ENCODE results near the gene CMTR2.

The CMTR2 gene

DNA sequence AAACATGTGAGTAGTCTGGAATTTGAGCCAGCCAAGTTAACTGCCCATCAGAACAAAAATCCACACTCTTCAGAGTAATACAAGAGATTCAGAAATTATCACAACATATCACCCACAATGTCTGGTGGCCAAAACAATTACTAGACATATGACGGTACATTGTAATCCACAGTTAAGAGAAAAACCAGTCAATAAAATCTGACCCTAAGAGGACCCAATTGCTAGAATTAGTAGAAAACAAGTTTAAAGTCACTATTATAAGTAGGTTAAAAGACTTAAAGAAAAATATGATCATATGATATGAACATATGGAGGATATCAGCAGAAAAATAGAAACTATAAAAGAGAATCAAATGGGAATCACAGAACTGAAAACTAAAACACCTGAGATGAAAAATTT is 15.8 kb downstream of the CMTR2 start:
- no peak overlapping the region for H2BK5ac ChIP-seq (ENCODE audit: low read length)
- WGBS (ENCODE audit: extremely low coverage, insufficient coverage, low lambda C conversion rate), result no CpG with 5 or more reads among the region's 1 CpG

DNA sequence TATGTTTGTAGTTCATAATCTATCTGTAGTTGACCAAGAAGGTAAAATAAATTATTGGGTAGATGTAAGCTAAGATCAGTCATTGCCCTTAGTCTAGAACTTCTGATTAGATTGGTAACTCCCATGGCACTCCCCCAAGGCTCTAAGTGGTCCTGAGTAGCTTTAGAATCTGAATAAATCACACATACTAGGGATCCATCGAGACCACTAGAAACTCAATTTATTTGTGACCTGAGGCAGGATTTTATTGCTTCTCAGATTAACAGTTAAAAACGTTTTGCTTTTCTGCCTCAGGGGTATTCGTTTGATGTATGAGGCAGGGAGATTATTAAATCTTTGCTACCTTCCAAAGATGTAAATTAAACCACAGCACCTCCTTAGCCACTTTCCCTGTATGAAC is 24.9 kb downstream of the CMTR2 start:
- H2AK5ac ChIP-seq (ENCODE audit: low read length), result no peak overlapping the region

More for the DNA sequence above, 15.8 kb downstream of the CMTR2 start:
- Histone ChIP-seq H3K18ac (ENCODE audit: low read length) (no peak overlapping the region), H3K23ac (ENCODE audit: low read length) (no peak overlapping the region), H3K27ac (ENCODE audit: low read depth, low read length) (no peak overlapping the region), H3K9ac (ENCODE audit: low read length) (no peak overlapping the region), H3K79me2 (ENCODE audit: control insufficient read depth, insufficient read depth, low read length) (no peaks in the 10 kb centered on the region), H4K8ac (ENCODE audit: low read depth, low read length) (no peak overlapping the region), H2BK120ac (ENCODE audit: low read depth, low read length) (no peak overlapping the region), H3K4me2 (ENCODE audit: low read length) (no peak overlapping the region), H3K4me3 (ENCODE audit: low read length) (no peak overlapping the region), H3K36me3 (ENCODE audit: control insufficient read depth, insufficient read depth, low read length) (no peaks in the 10 kb centered on the region), H2AK5ac (ENCODE audit: low read length) (no peak overlapping the region), H3K56ac (ENCODE audit: low read length) (no peak overlapping the region), H3K4me1 (ENCODE audit: control insufficient read depth, low read depth, low read length) (no peaks in the 10 kb centered on the region), H3K79me1 (ENCODE audit: low read length) (no peaks in the 10 kb centered on the region), H2BK15ac (replicated peaks; ENCODE audit: low read depth) (no peak overlapping the region), H3K4ac (ENCODE audit: low read depth, low read length) (no peak overlapping the region), H3K27me3 (ENCODE audit: insufficient read depth, low read length, poor library complexity) (no peaks in the 10 kb centered on the region), H4K5ac (ENCODE audit: low read length) (no peak overlapping the region)
- DNase-seq, result no peak

DNA sequence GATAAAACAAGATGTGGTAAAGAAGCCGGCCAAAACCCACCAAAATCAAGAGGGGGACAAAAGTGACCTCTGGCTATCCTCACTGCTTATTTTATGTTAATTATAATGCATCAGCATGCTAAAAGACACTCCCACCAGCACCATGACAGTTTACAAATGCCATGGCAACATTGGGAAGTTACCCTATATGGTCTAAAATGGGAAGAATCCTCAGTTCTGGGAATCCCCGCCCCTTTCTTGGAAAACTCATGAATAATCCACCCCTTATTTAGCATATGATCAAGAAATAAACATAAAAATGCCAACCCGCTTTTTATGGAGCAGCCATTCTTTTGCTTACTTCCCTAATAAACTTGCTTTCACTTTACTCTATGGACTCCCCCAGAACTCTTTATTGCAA is 25.6 kb downstream of the CMTR2 start:
- H3K23ac ChIP-seq (ENCODE audit: low read length), result no peak overlapping the region
- H3K27ac ChIP-seq (ENCODE audit: low read depth, low read length), result no peak overlapping the region
- H3K9ac ChIP-seq (ENCODE audit: low read length), result no peak overlapping the region
- no peaks in the 10 kb centered on the region for H3K79me1 ChIP-seq (ENCODE audit: low read length)
- no CpG with 5 or more reads among the region's 3 CpGs for WGBS (ENCODE audit: extremely low coverage, insufficient coverage, low lambda C conversion rate)
- H2BK120ac ChIP-seq (ENCODE audit: low read depth, low read length), result no peak overlapping the region
- H3K4me1 ChIP-seq (ENCODE audit: control insufficient read depth, low read depth, low read length), result no peaks in the 10 kb centered on the region
- no peaks in the 10 kb centered on the region for H3K36me3 ChIP-seq (ENCODE audit: control insufficient read depth, insufficient read depth, low read length)
- no peak overlapping the region for H2BK5ac ChIP-seq (ENCODE audit: low read length)
- H4K8ac ChIP-seq (ENCODE audit: low read depth, low read length), result no peak overlapping the region
- no peak for DNase-seq
- H4K5ac ChIP-seq (ENCODE audit: low read length), result no peak overlapping the region
- H3K79me2 ChIP-seq (ENCODE audit: control insufficient read depth, insufficient read depth, low read length), result no peaks in the 10 kb centered on the region
- H3K18ac ChIP-seq (ENCODE audit: low read length), result no peak overlapping the region
- H2AK5ac ChIP-seq (ENCODE audit: low read length), result no peak overlapping the region
- no peak overlapping the region for H3K56ac ChIP-seq (ENCODE audit: low read length)
- H3K4me3 ChIP-seq (ENCODE audit: low read length), result no peak overlapping the region
- H3K4ac ChIP-seq (ENCODE audit: low read depth, low read length), result no peak overlapping the region
- no peak overlapping the region for H3K4me2 ChIP-seq (ENCODE audit: low read length)
- no peaks in the 10 kb centered on the region for H3K27me3 ChIP-seq (ENCODE audit: insufficient read depth, low read length, poor library complexity)
- H2BK15ac ChIP-seq (replicated peaks; ENCODE audit: low read depth), result no peak overlapping the region

More for the DNA sequence above, 24.9 kb downstream of the CMTR2 start:
- Histone ChIP-seq H3K9ac (ENCODE audit: low read length) (no peak overlapping the region), H3K27ac (ENCODE audit: low read depth, low read length) (no peak overlapping the region), H2BK5ac (ENCODE audit: low read length) (no peak overlapping the region), H3K18ac (ENCODE audit: low read length) (no peak overlapping the region), H3K79me2 (ENCODE audit: control insufficient read depth, insufficient read depth, low read length) (no peaks in the 10 kb centered on the region), H2BK120ac (ENCODE audit: low read depth, low read length) (no peak overlapping the region), H3K56ac (ENCODE audit: low read length) (no peak overlapping the region), H3K4me2 (ENCODE audit: low read length) (no peak overlapping the region), H3K23ac (ENCODE audit: low read length) (no peak overlapping the region), H3K4me1 (ENCODE audit: control insufficient read depth, low read depth, low read length) (no peaks in the 10 kb centered on the region), H3K27me3 (ENCODE audit: insufficient read depth, low read length, poor library complexity) (no peaks in the 10 kb centered on the region), H2BK15ac (replicated peaks; ENCODE audit: low read depth) (no peak overlapping the region), H3K4me3 (ENCODE audit: low read length) (no peak overlapping the region), H3K4ac (ENCODE audit: low read depth, low read length) (no peak overlapping the region), H3K36me3 (ENCODE audit: control insufficient read depth, insufficient read depth, low read length) (no peaks in the 10 kb centered on the region), H3K79me1 (ENCODE audit: low read length) (no peaks in the 10 kb centered on the region), H4K8ac (ENCODE audit: low read depth, low read length) (no peak overlapping the region), H4K5ac (ENCODE audit: low read length) (no peak overlapping the region)
- no peak for DNase-seq
- no CpG with 5 or more reads among the region's 3 CpGs for WGBS (ENCODE audit: extremely low coverage, insufficient coverage, low lambda C conversion rate)

DNA sequence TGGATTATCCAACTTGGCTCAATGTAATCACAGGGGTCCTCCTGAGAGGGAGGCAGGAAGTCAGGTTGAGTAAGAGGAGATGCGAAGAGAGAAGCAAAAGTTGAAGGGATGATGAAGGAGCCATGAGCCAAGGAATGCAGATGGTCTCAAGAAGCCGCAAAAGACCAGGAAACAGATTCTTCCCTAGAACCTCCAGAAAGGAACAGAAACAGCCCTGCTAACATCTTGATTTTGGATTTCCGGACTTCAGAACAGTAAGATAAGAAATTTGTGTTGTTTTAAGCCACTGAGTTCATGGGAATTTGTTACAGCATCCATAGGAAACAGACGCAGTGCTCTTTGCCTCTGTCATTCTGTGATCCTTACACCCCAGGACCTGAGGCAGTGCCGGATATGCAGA is 26.8 kb downstream of the CMTR2 start:
- Histone ChIP-seq H2AK5ac (ENCODE audit: low read length) (no peak overlapping the region), H2BK5ac (ENCODE audit: low read length) (no peak overlapping the region), H3K56ac (ENCODE audit: low read length) (no peak overlapping the region), H3K4me1 (ENCODE audit: control insufficient read depth, low read depth, low read length) (no peaks in the 10 kb centered on the region), H3K79me1 (ENCODE audit: low read length) (no peaks in the 10 kb centered on the region), H2BK120ac (ENCODE audit: low read depth, low read length) (no peak overlapping the region), H3K27me3 (ENCODE audit: insufficient read depth, low read length, poor library complexity) (no peaks in the 10 kb centered on the region), H3K36me3 (ENCODE audit: control insufficient read depth, insufficient read depth, low read length) (no peaks in the 10 kb centered on the region), H3K4ac (ENCODE audit: low read depth, low read length) (no peak overlapping the region), H3K18ac (ENCODE audit: low read length) (no peak overlapping the region), H3K9ac (ENCODE audit: low read length) (no peak overlapping the region), H3K79me2 (ENCODE audit: control insufficient read depth, insufficient read depth, low read length) (no peaks in the 10 kb centered on the region), H3K4me3 (ENCODE audit: low read length) (no peak overlapping the region), H4K5ac (ENCODE audit: low read length) (no peak overlapping the region), H4K8ac (ENCODE audit: low read depth, low read length) (no peak overlapping the region), H2BK15ac (replicated peaks; ENCODE audit: low read depth) (no peak overlapping the region), H3K27ac (ENCODE audit: low read depth, low read length) (no peak overlapping the region), H3K4me2 (ENCODE audit: low read length) (no peak overlapping the region), H3K23ac (ENCODE audit: low read length) (no peak overlapping the region)
- DNase-seq, result no peak
- no CpG with 5 or more reads among the region's 5 CpGs for WGBS (ENCODE audit: extremely low coverage, insufficient coverage, low lambda C conversion rate)

DNA sequence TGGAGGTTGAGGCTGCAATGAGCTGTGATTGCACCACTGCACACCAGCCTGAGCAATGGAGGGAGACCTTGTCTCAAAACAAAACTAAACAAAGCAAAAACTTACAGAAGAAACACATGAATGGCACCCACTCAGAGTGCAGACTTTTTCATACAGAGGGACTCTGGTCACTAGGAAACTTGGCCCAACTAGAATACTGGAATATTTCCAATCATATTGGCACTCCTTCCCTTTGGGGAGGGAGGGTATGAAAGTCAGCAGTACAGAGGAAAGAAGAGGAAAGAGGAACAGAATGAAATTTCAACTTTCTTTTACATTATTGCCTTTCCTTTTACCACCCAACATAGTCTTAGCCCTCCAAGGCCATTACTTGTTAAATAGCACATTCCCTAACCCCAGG is 28.2 kb downstream of the CMTR2 start:
- H2AK5ac ChIP-seq (ENCODE audit: low read length), result no peak overlapping the region
- no peak overlapping the region for H4K8ac ChIP-seq (ENCODE audit: low read depth, low read length)
- no peak overlapping the region for H3K27ac ChIP-seq (ENCODE audit: low read depth, low read length)
- no peak overlapping the region for H3K18ac ChIP-seq (ENCODE audit: low read length)
- no peak overlapping the region for H4K5ac ChIP-seq (ENCODE audit: low read length)
- no peaks in the 10 kb centered on the region for H3K79me2 ChIP-seq (ENCODE audit: control insufficient read depth, insufficient read depth, low read length)
- no peak overlapping the region for H3K4ac ChIP-seq (ENCODE audit: low read depth, low read length)
- H3K4me2 ChIP-seq (ENCODE audit: low read length), result no peak overlapping the region
- no peak for DNase-seq
- H3K27me3 ChIP-seq (ENCODE audit: insufficient read depth, low read length, poor library complexity), result no peaks in the 10 kb centered on the region
- H2BK15ac ChIP-seq (replicated peaks; ENCODE audit: low read depth), result no peak overlapping the region
- no peak overlapping the region for H3K23ac ChIP-seq (ENCODE audit: low read length)
- H3K4me1 ChIP-seq (ENCODE audit: control insufficient read depth, low read depth, low read length), result no peaks in the 10 kb centered on the region
- no peak overlapping the region for H2BK120ac ChIP-seq (ENCODE audit: low read depth, low read length)
- H3K79me1 ChIP-seq (ENCODE audit: low read length), result no peaks in the 10 kb centered on the region
- H3K9ac ChIP-seq (ENCODE audit: low read length), result no peak overlapping the region
- H3K56ac ChIP-seq (ENCODE audit: low read length), result no peak overlapping the region
- no peak overlapping the region for H3K4me3 ChIP-seq (ENCODE audit: low read length)
- H2BK5ac ChIP-seq (ENCODE audit: low read length), result no peak overlapping the region
- H3K36me3 ChIP-seq (ENCODE audit: control insufficient read depth, insufficient read depth, low read length), result no peaks in the 10 kb centered on the region

DNA sequence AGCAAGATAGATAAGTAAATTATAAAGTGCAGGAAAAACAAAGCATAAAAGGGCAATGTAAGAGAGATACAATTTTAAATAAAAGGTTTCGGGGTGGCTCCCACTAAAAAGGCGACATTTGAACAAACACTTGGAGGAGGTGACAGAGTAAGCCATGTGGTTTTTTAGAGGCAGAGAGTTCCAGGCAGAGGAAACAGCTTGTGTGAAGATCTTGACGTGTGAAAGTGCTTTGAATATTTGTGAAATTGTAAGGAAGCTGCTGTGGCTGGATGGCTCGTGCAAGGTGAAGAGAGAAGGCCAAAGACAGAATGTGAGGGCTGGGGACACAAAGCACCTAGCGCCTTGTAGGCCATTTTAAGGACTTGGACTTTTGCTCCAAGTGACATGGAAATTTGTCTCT is 30.1 kb downstream of the CMTR2 start:
- Histone ChIP-seq H3K36me3 (ENCODE audit: control insufficient read depth, insufficient read depth, low read length) (no peaks in the 10 kb centered on the region), H2BK15ac (replicated peaks; ENCODE audit: low read depth) (no peak overlapping the region), H4K8ac (ENCODE audit: low read depth, low read length) (no peak overlapping the region), H3K4me1 (ENCODE audit: control insufficient read depth, low read depth, low read length) (no peaks in the 10 kb centered on the region), H3K79me2 (ENCODE audit: control insufficient read depth, insufficient read depth, low read length) (no peaks in the 10 kb centered on the region), H2BK5ac (ENCODE audit: low read length) (no peak overlapping the region), H3K23ac (ENCODE audit: low read length) (no peak overlapping the region), H3K56ac (ENCODE audit: low read length) (no peak overlapping the region), H2AK5ac (ENCODE audit: low read length) (no peak overlapping the region), H3K18ac (ENCODE audit: low read length) (no peak overlapping the region), H3K4me3 (ENCODE audit: low read length) (no peak overlapping the region), H3K27me3 (ENCODE audit: insufficient read depth, low read length, poor library complexity) (no peaks in the 10 kb centered on the region), H3K79me1 (ENCODE audit: low read length) (no peaks in the 10 kb centered on the region), H3K9ac (ENCODE audit: low read length) (no peak overlapping the region), H3K4me2 (ENCODE audit: low read length) (no peak overlapping the region), H3K27ac (ENCODE audit: low read depth, low read length) (no peak overlapping the region), H4K5ac (ENCODE audit: low read length) (no peak overlapping the region), H2BK120ac (ENCODE audit: low read depth, low read length) (no peak overlapping the region), H3K4ac (ENCODE audit: low read depth, low read length) (no peak overlapping the region)
- no CpG with 5 or more reads among the region's 5 CpGs for WGBS (ENCODE audit: extremely low coverage, insufficient coverage, low lambda C conversion rate)
- no peak for DNase-seq

All from mesendoderm (in vitro differentiated cells).